Activated naive CD4-positive, alpha-beta T cell (primary cell): Measurements from ENCODE around the gene PRSS57.
"Not testable (repeated sequence)": the region's sequence is repeated elsewhere in the genome, so short reads cannot be mapped to it uniquely, and the experiment has no call there.

ENCODE experiments used
- DNase-seq, 4 experiments: peaks; one replicate each; lab custom pipeline; 2025; lab: John Stamatoyannopoulos, UW

Gene PRSS57

GRCh38 chr19:695352-695949 is at the start of gene PRSS57:
Gene PRSS57 (minus strand): TSS chr19:695452. CDS start chr19:695430, 22 bp downstream.
- no peak for DNase-seq

- no peak for DNase-seq
These were observed 48.0 kb upstream of the PRSS57 start for GRCh38 chr19:743168-743687.

- no peak for DNase-seq
These were observed 47.4 kb upstream of the PRSS57 start for GRCh38 chr19:742540-743075.

GRCh38 chr19:741506-742131 is 46.4 kb upstream of the PRSS57 start:
- no peak for DNase-seq

GRCh38 chr19:740816-741505 is 45.7 kb upstream of the PRSS57 start:
- not testable (repeated sequence) for DNase-seq

- DNase-seq = no peak
These were observed 44.9 kb upstream of the PRSS57 start for GRCh38 chr19:739998-740715.

- DNase-seq = no peak
These were observed 43.4 kb upstream of the PRSS57 start for GRCh38 chr19:738509-739128.

GRCh38 chr19:737591-738093 is 42.4 kb upstream of the PRSS57 start:
- peak in 3 of 4 experiments; percentile 19 to 46 (median 24) for DNase-seq

- no peak for DNase-seq
These were observed 40.9 kb upstream of the PRSS57 start for GRCh38 chr19:736125-736524.

- DNase-seq = no peak
These were observed 39.5 kb upstream of the PRSS57 start for GRCh38 chr19:734716-735115.

- DNase-seq = no peak
These were observed 37.2 kb upstream of the PRSS57 start for GRCh38 chr19:732148-733069.

GRCh38 chr19:731000-731399 is 35.7 kb upstream of the PRSS57 start:
- no peak for DNase-seq

- DNase-seq = no peak
These were observed 34.9 kb upstream of the PRSS57 start for GRCh38 chr19:729965-730668.

- DNase-seq = not testable (repeated sequence)
These were observed 34.3 kb upstream of the PRSS57 start for GRCh38 chr19:729564-729963.

GRCh38 chr19:728011-728410 is 32.8 kb upstream of the PRSS57 start:
- no peak for DNase-seq

GRCh38 chr19:726993-727956 is 32.0 kb upstream of the PRSS57 start:
- no peak for DNase-seq

- DNase-seq = no peak
These were observed 30.3 kb upstream of the PRSS57 start for GRCh38 chr19:725461-726089.

- no peak for DNase-seq
These were observed 28.5 kb upstream of the PRSS57 start for GRCh38 chr19:723714-724113.
